ENCODE measurements around the gene TNFRSF21. TPM values are rescaled to one million over a fixed set of nuclear protein-coding genes. Genes with fewer than 3 reads are reported as not detected.
A peak's percentile ranks its signal among the peaks of the same experiment; 100 is the strongest.

Gene TNFRSF21, protein sequence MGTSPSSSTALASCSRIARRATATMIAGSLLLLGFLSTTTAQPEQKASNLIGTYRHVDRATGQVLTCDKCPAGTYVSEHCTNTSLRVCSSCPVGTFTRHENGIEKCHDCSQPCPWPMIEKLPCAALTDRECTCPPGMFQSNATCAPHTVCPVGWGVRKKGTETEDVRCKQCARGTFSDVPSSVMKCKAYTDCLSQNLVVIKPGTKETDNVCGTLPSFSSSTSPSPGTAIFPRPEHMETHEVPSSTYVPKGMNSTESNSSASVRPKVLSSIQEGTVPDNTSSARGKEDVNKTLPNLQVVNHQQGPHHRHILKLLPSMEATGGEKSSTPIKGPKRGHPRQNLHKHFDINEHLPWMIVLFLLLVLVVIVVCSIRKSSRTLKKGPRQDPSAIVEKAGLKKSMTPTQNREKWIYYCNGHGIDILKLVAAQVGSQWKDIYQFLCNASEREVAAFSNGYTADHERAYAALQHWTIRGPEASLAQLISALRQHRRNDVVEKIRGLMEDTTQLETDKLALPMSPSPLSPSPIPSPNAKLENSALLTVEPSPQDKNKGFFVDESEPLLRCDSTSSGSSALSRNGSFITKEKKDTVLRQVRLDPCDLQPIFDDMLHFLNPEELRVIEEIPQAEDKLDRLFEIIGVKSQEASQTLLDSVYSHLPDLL
- total RNA-seq: 100 to 1,000 TPM in 1 of 4 donors, 10 to 100 TPM in 3; 45.4 to 136 (median 73.4) TPM

DNA sequence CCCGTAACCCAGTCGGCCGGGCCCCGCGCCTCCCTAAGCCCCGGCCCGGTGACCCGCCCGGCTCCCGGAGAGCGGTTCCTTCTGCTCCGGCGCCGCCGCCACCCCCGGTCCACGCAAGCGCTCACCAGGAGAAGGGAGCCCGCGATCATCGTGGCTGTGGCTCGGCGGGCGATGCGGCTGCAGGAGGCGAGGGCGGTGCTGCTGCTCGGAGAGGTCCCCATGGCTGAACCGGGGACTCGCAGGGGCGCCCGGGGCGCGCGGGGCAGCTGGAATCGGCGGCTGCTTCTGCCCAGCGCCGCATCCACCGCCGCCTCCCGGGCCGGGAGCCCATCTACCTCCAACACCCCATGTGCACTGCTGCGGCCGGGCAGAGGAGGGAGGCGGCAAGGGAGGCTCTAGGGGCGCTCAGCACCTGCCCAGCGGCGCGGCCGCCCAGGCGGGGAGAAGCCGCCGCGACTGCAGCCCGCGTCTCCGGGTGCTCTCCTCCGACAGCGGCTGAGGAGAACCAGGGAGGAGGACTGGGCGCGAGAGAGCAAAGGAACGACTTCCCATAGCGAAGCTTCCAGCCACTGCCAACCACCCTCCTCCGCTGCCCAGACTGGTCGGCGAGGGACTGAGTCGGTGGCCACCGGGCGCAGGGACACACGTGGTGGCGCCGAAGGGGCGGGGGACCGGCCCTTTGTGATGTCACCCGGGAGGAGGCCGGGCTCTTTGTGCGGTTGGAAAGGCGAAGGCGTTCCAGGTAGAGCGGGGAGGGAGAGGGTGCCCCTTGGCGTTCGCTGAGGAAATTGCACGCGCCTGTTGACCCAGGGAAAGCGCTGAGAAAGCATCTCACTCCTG is at the start of gene TNFRSF21:
TNFRSF21 (minus strand) TSS at position 615 of the 840 bp plus-strand sequence; CDS start at position 221, 394 bp downstream.
- WGBS, 2 donors (ENCODE audit: low coverage in 1 of 2): 0 to 1% methylated on average over 11 to 31 of the region's 86 CpGs
- in situ Hi-C loops (cut with MboI; ENCODE audit: low pct_ligation_motif_present in 1 of 4, low pct_unique_long_range_greater_than_20kb in 1 of 4, low sequenced_read_pairs in 3 of 4): loop anchor here (5.0 to 25.0 kb wide), 4 partner anchors 212 to 472 kb away; no protein-coding TSS in a partner anchor
- intact Hi-C loops (cut with DNase I; ENCODE audit: low total_unique reads): loop anchor here (1.0 to 10.0 kb wide), 3 partner anchors 65 to 462 kb away; no protein-coding TSS in a partner anchor
- DNase-seq: peak; percentile 95
- Histone ChIP-seq H3K27me3 (no peaks in the 10 kb centered on the region), H3K4me3 (peak within 1 kb of the TSS; percentile 61 to 92 (median 70)), H3K9me3 (no peaks in the 10 kb centered on the region), H3K4me1 (peaks cover 0 to 29% (median 15%) of the 10 kb centered on the region in 4 donors), H3K27ac (peak within 1 kb of the TSS; percentile 89 to 92 (median 91)), H3K36me3 (no peaks in the 10 kb centered on the region)
- TF ChIP-seq CTCF (IDR thresholded peaks at IDR 0.05) (peak; percentile 93 to 98 (median 95)), EP300 (IDR thresholded peaks at IDR 0.05; ENCODE audit: low read depth) (no peak), POLR2AphosphoS5 (IDR thresholded peaks at IDR 0.05) (peak; percentile 97 to 98 (median 98)), POLR2A (IDR thresholded peaks at IDR 0.05) (peak; percentile 95)

DNA sequence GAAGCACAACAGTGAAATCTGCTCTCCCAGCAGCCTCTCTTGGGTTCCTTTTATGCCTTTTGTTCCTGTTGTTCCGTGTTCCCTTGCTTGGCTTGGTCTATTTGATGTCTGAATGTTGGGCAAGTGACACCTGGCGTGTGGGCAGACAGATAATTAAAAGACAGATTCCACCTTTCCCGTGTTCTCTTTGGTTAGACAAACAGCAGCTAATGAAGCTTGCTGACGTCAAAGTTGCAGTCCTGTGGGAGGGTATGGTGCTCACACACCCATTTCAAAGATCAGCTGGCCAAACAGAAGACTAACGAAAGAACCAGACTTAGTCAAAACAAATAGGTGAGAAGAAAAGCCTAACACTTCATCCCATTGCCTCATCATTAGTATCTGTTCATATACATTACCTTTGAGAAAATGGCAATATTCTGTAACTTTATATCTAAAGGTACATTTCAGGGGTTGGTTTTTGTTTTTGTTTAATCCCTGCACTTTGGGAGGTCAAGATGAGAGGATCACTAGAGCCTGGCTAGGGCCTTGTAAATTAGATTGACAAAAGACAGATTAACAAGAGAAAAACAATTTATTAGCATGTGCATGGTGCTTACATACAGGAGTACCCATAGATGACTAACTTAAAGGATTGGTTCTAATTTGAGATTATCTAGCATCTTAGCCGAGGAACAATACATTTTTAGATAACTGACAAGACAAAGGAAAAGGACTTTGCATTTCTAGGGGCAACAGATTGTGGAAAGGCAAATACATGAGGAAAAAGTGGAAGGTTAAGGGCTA is 48.9 kb upstream of the TNFRSF21 start:
- Histone ChIP-seq H3K27me3 (no peaks in the 10 kb centered on the region), H3K4me3 (no peak overlapping the region), H3K36me3 (no peaks in the 10 kb centered on the region), H3K4me1 (no peaks in the 10 kb centered on the region), H3K9me3 (no peaks in the 10 kb centered on the region), H3K27ac (no peak overlapping the region)
- intact Hi-C loops (cut with DNase I; ENCODE audit: low total_unique reads) (no loop called here), in situ Hi-C loops (cut with MboI; ENCODE audit: low pct_ligation_motif_present in 1 of 4, low pct_unique_long_range_greater_than_20kb in 1 of 4, low sequenced_read_pairs in 3 of 4) (no loop called here)
- 60 to 75% methylated on average over 5 to 6 of the region's 6 CpGs for WGBS, 2 donors (ENCODE audit: low coverage in 1 of 2)
- DNase-seq: no peak
- TF ChIP-seq POLR2AphosphoS5 (IDR thresholded peaks at IDR 0.05) (no peak), EP300 (IDR thresholded peaks at IDR 0.05; ENCODE audit: low read depth) (no peak), POLR2A (IDR thresholded peaks at IDR 0.05) (no peak), CTCF (IDR thresholded peaks at IDR 0.05) (no peak)

GRCh38 chr6:47357827-47358226 is 48.1 kb upstream of the TNFRSF21 start:
- WGBS, 2 donors (ENCODE audit: low coverage in 1 of 2): 77 to 90% methylated on average over 2 of the region's 2 CpGs
- H3K27me3 ChIP-seq: no peaks in the 10 kb centered on the region
- in situ Hi-C loops (cut with MboI; ENCODE audit: low pct_ligation_motif_present in 1 of 4, low pct_unique_long_range_greater_than_20kb in 1 of 4, low sequenced_read_pairs in 3 of 4): no loop called here
- DNase-seq: no peak
- TF ChIP-seq POLR2A (IDR thresholded peaks at IDR 0.05): no peak
- TF ChIP-seq EP300 (IDR thresholded peaks at IDR 0.05; ENCODE audit: low read depth): no peak
- TF ChIP-seq POLR2AphosphoS5 (IDR thresholded peaks at IDR 0.05): no peak
- TF ChIP-seq CTCF (IDR thresholded peaks at IDR 0.05): no peak
- intact Hi-C loops (cut with DNase I; ENCODE audit: low total_unique reads): no loop called here
- H3K4me1 ChIP-seq: peaks cover 0 to 6% (median 0%) of the 10 kb centered on the region in 4 donors
- H3K9me3 ChIP-seq: no peaks in the 10 kb centered on the region
- H3K36me3 ChIP-seq: no peaks in the 10 kb centered on the region
- no peak overlapping the region for H3K27ac ChIP-seq
- H3K4me3 ChIP-seq: no peak overlapping the region
